GM12801 (cell line): ENCODE results near the gene ANKH.

Experiments used
- CTCF ChIP-seq: IDR thresholded peaks from one replicate; pipeline ENCODE4 v1.5.1; 2011; ENCODE audit warnings: control low read depth; ENCODE audit not compliant: insufficient read length; ENCODE audit errors: extremely low read depth

The ANKH gene

GRCh38 chr5:14806456-14806855 is 65.1 kb downstream of the ANKH start:
- no peak for TF ChIP-seq CTCF

GRCh38 chr5:14802541-14802940 is 69.0 kb downstream of the ANKH start:
- TF ChIP-seq CTCF: no peak

GRCh38 chr5:14801792-14802191 is 69.8 kb downstream of the ANKH start:
- no peak for TF ChIP-seq CTCF

GRCh38 chr5:14794583-14795230 is 76.9 kb downstream of the ANKH start:
- TF ChIP-seq CTCF: no peak

- no peak for TF ChIP-seq CTCF
Measured at GRCh38 chr5:14793851-14794250, 77.7 kb downstream of the ANKH start.

GRCh38 chr5:14790911-14791310 is 80.7 kb downstream of the ANKH start:
- no peak for TF ChIP-seq CTCF

- no peak for TF ChIP-seq CTCF
Measured at GRCh38 chr5:14790220-14790619, 81.4 kb downstream of the ANKH start.
